HepG2 (cell line): ENCODE measurements around the gene TCF25. TPM values are rescaled to one million over a fixed set of nuclear protein-coding genes. Genes with fewer than 3 reads are reported as not detected.

Experiments used
- CENPX ChIP-seq: sonication (generic); formaldehyde crosslinking; IDR thresholded peaks from 2 replicates; pipeline ENCODE4 v1.9.0; 2021; ENCODE audit warnings: mild to moderate bottlenecking, missing genetic modification reagents, moderate library complexity
- HNRNPUL1 ChIP-seq: fragments of 200-400 bp; formaldehyde crosslinking; IDR thresholded peaks from 2 replicates; pipeline ENCODE4 v1.6.1; 2017; ENCODE audit warnings: low read depth, mild to moderate bottlenecking, low read length, moderate library complexity
- MIER3 ChIP-seq: IDR thresholded peaks from 2 replicates; pipeline ENCODE4 v1.6.1; 2016; ENCODE audit warnings: missing compliant biosample characterization, borderline replicate concordance
- NCOA5 ChIP-seq: sonication (generic); formaldehyde crosslinking; IDR thresholded peaks from 2 replicates; pipeline ENCODE4 v1.4.0; 2020; ENCODE audit warnings: missing genetic modification reagents
- NFKBIZ ChIP-seq: IDR thresholded peaks from 2 replicates; pipeline ENCODE4 v1.6.1; 2018; ENCODE audit warnings: missing genetic modification reagents, missing compliant biosample characterization
- RAD51 ChIP-seq: fragments of 450-650 bp; IDR thresholded peaks from 2 replicates; pipeline ENCODE4 v1.6.1; 2016; ENCODE audit warnings: borderline replicate concordance
- SAFB2 ChIP-seq: sonication (generic); formaldehyde crosslinking; IDR thresholded peaks from 2 replicates; pipeline ENCODE4 v1.5.1; 2020; ENCODE audit warnings: missing genetic modification reagents, low read depth, mild to moderate bottlenecking, borderline replicate concordance
- SOX5 ChIP-seq: IDR thresholded peaks from 2 replicates; pipeline ENCODE4 v1.6.1; 2016; ENCODE audit warnings: borderline replicate concordance
- THRA ChIP-seq: sonication (generic); formaldehyde crosslinking; IDR thresholded peaks from 2 replicates; pipeline ENCODE4 v1.4.0; 2020; ENCODE audit warnings: missing genetic modification reagents, borderline replicate concordance
- TP53 ChIP-seq: sonication (generic); formaldehyde crosslinking; conservative IDR thresholded peaks from 2 replicates; pipeline ENCODE4 v1.4.0; 2020; ENCODE audit warnings: missing genetic modification reagents
- ZNF280D ChIP-seq: sonication (generic); formaldehyde crosslinking; IDR thresholded peaks from 2 replicates; pipeline ENCODE4 v1.5.1; 2020; ENCODE audit warnings: mild to moderate bottlenecking, missing genetic modification reagents
- ZNF354B ChIP-seq: sonication (generic); formaldehyde crosslinking; IDR thresholded peaks from 2 replicates; pipeline ENCODE4 v1.8.0; 2022; ENCODE audit warnings: mild to moderate bottlenecking, missing genetic modification reagents
- ZNF367 ChIP-seq: sonication (generic); formaldehyde crosslinking; IDR thresholded peaks from 2 replicates; pipeline ENCODE4 v1.4.0; 2020; ENCODE audit warnings: missing genetic modification reagents, borderline replicate concordance
- ZNF713 ChIP-seq: sonication (generic); formaldehyde crosslinking; IDR thresholded peaks from 2 replicates; pipeline ENCODE4 v1.4.0; 2020; ENCODE audit warnings: mild to moderate bottlenecking, missing genetic modification reagents
- ZSCAN29 ChIP-seq: sonication (generic); formaldehyde crosslinking; conservative IDR thresholded peaks from 2 replicates; pipeline ENCODE4 v1.4.0; 2020; ENCODE audit warnings: mild to moderate bottlenecking, missing genetic modification reagents
- polyA plus RNA-seq, 8 experiments: library from polyadenylated mRNA; depleted of rRNA in 3 of 8; stranded (reverse) in 7 of 8; unstranded in 1 of 8; fragments of >200 nt; fragmentation: Illumina TruSeq in 4 of 8; extraction: Trizol in 4 of 8; gene quantifications; 2 replicates each; pipeline versions ENCODE4 v1.2.1 to v1.2.3, GENCODE V29; 2011 to 2016; ENCODE audit warnings: low read depth in 4 of 8, missing spikeins in 1 of 8, mixed read lengths in 1 of 8; ENCODE audit not compliant: insufficient read depth in 1 of 8
- total RNA-seq, 5 experiments: library from RNA; depleted of rRNA; stranded (reverse); fragments of >200 nt; fragmentation: Illumina TruSeq; extraction: Trizol; gene quantifications; 2 replicates each; pipeline ENCODE4 v1.2.3, GENCODE V29; 2016; ENCODE audit warnings: low read depth in 1 of 5
- TF ChIP-seq, protein P1 (sequence below): sonication (generic); formaldehyde crosslinking; IDR thresholded peaks from 2 replicates; pipeline ENCODE4 v1.5.0; 2020; ENCODE audit warnings: missing genetic modification reagents
- TF ChIP-seq, protein P2 (sequence below): sonication (generic); formaldehyde crosslinking; IDR thresholded peaks from 2 replicates; pipeline ENCODE4 v1.8.1; 2022; ENCODE audit warnings: mild to moderate bottlenecking, missing genetic modification reagents
- TF ChIP-seq, protein P3 (sequence below): sonication (generic); formaldehyde crosslinking; IDR thresholded peaks from 2 replicates; pipeline ENCODE4 v1.5.1; 2020; ENCODE audit warnings: missing genetic modification reagents, mild to moderate bottlenecking, borderline replicate concordance
- TF ChIP-seq, protein P4 (sequence below): sonication (generic); formaldehyde crosslinking; IDR thresholded peaks from 2 replicates; pipeline ENCODE4 v1.5.0; 2020; ENCODE audit warnings: mild to moderate bottlenecking, low read depth, missing genetic modification reagents, borderline replicate concordance

The TCF25 gene
- total and polyA plus RNA-seq, 2 of the 13 experiments (the other 11 are each of a cell fraction or from before 2014, with no cell fraction given): 138 to 206 TPM

DNA sequence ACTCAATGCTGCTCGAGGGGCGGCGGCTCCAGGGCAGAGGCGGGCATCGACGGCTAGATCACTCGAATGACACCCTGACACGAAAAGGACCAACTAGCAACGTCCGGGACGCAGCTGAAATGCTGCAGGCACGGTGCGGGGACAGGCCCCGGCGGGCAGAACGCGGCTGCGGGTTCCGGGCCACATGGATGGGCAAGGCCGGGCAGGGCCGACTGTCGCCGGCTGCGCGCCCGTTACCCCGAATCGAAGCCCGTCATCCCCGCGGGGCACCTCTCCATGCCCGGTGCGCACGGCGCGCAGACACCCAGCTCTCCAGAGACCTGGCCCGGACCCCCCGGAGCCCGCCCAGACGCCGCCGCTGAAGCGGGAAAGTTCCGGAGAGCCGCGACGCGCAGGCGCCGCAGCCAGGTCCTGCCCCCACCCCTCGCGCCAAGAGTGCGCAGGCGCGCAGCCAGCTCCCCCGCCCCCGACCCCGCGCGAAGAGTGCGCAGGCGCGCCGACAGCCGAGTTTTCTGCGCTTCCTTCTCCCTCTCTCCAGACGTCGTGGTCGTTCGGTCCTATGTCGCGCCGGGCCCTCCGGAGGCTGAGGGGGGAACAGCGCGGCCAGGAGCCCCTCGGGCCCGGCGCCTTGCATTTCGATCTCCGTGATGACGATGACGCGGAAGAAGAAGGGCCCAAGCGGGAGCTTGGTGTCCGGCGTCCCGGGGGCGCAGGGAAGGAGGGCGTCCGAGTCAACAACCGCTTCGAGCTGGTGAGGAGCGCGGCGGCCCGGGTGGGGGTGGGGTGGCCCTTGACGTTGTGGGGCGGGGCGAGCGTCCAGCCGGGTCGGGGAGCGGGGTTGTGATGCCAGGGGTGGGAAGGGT lies at the start of gene TCF25 (continued):
- peak; percentile 47; the same call in 1 of the 2 replicates for TF ChIP-seq THRA (CRISPR knock-in tag)
- TF ChIP-seq ZNF713 (CRISPR knock-in tag): peak; percentile 91; the same call in 1 of the 2 replicates
- TF ChIP-seq MIER3 (CRISPR knock-in tag): peak; percentile 42; the same call in 1 of the 2 replicates
- TF ChIP-seq SOX5 (CRISPR knock-in tag): no peak
- peak; percentile 88 for TF ChIP-seq ZNF367 (CRISPR knock-in tag)
- TF ChIP-seq, protein P1, sequence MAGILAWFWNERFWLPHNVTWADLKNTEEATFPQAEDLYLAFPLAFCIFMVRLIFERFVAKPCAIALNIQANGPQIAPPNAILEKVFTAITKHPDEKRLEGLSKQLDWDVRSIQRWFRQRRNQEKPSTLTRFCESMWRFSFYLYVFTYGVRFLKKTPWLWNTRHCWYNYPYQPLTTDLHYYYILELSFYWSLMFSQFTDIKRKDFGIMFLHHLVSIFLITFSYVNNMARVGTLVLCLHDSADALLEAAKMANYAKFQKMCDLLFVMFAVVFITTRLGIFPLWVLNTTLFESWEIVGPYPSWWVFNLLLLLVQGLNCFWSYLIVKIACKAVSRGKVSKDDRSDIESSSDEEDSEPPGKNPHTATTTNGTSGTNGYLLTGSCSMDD (CRISPR knock-in tag): peak; percentile 85; the same call in 1 of the 2 replicates
- TF ChIP-seq NFKBIZ (CRISPR knock-in tag): 0 out of 2 replicates have a peak, but pooled peaks have one; percentile 18
- 0 out of 2 replicates have a peak, but pooled peaks have one; percentile 40 for TF ChIP-seq ZSCAN29 (CRISPR knock-in tag)
- TF ChIP-seq, protein P2, sequence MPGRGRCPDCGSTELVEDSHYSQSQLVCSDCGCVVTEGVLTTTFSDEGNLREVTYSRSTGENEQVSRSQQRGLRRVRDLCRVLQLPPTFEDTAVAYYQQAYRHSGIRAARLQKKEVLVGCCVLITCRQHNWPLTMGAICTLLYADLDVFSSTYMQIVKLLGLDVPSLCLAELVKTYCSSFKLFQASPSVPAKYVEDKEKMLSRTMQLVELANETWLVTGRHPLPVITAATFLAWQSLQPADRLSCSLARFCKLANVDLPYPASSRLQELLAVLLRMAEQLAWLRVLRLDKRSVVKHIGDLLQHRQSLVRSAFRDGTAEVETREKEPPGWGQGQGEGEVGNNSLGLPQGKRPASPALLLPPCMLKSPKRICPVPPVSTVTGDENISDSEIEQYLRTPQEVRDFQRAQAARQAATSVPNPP (CRISPR knock-in tag): 0 out of 2 replicates have a peak, but pooled peaks have one; percentile 8
- no peak for TF ChIP-seq ZNF280D (CRISPR knock-in tag)
- TF ChIP-seq HNRNPUL1: no peak
- no peak for TF ChIP-seq NCOA5
- peak; percentile 76; the same call in 1 of the 2 replicates for TF ChIP-seq SAFB2 (CRISPR knock-in tag)
- no peak for TF ChIP-seq RAD51
- TF ChIP-seq TP53: peak; percentile 59; the same call in 1 of the 2 replicates
- TF ChIP-seq CENPX (CRISPR knock-in tag): no peak
- peak; percentile 29; the same call in 1 of the 2 replicates for TF ChIP-seq ZNF354B
- TF ChIP-seq, protein P3, sequence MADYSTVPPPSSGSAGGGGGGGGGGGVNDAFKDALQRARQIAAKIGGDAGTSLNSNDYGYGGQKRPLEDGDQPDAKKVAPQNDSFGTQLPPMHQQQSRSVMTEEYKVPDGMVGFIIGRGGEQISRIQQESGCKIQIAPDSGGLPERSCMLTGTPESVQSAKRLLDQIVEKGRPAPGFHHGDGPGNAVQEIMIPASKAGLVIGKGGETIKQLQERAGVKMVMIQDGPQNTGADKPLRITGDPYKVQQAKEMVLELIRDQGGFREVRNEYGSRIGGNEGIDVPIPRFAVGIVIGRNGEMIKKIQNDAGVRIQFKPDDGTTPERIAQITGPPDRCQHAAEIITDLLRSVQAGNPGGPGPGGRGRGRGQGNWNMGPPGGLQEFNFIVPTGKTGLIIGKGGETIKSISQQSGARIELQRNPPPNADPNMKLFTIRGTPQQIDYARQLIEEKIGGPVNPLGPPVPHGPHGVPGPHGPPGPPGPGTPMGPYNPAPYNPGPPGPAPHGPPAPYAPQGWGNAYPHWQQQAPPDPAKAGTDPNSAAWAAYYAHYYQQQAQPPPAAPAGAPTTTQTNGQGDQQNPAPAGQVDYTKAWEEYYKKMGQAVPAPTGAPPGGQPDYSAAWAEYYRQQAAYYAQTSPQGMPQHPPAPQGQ (CRISPR knock-in tag): peak; percentile 92; the same call in 1 of the 2 replicates
- TF ChIP-seq, protein P4, sequence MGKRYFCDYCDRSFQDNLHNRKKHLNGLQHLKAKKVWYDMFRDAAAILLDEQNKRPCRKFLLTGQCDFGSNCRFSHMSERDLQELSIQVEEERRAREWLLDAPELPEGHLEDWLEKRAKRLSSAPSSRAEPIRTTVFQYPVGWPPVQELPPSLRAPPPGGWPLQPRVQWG: no peak
